HCEC 1CT (cell line): ENCODE measurements around the gene CTBP2.

Experiments used
- DNase-seq: peaks from one replicate; pipeline ENCODE4 v3.0.0-alpha.2; 2017

Gene CTBP2

GRCh38 chr10:125037145-125037877, 123.1 kb downstream of the CTBP2 start:
- DNase-seq, result peak; percentile 91

GRCh38 chr10:125035588-125036295, 124.6 kb downstream of the CTBP2 start:
- no peak for DNase-seq

GRCh38 chr10:125035136-125035535, 125.2 kb downstream of the CTBP2 start:
- DNase-seq, result peak; percentile 95

- DNase-seq, result peak; percentile 10
These were observed 125.7 kb downstream of the CTBP2 start for GRCh38 chr10:125034675-125035074.

GRCh38 chr10:125033146-125033924, 127.0 kb downstream of the CTBP2 start:
- no peak for DNase-seq

- no peak for DNase-seq
These were observed 127.8 kb downstream of the CTBP2 start for GRCh38 chr10:125032474-125033020.

GRCh38 chr10:125030567-125031197, 129.7 kb downstream of the CTBP2 start:
- DNase-seq, result no peak

- peak; percentile 48 for DNase-seq
These were observed 130.7 kb downstream of the CTBP2 start for GRCh38 chr10:125029584-125030242.

- peak; percentile 72 for DNase-seq
These were observed 132.2 kb downstream of the CTBP2 start for GRCh38 chr10:125027871-125028869.

GRCh38 chr10:125026974-125027735, 133.2 kb downstream of the CTBP2 start:
- DNase-seq, result no peak

- no peak for DNase-seq
These were observed 134.1 kb downstream of the CTBP2 start for GRCh38 chr10:125026036-125026931.

GRCh38 chr10:125025341-125025740, 135.0 kb downstream of the CTBP2 start:
- no peak for DNase-seq

- DNase-seq, result no peak
These were observed 135.7 kb downstream of the CTBP2 start for GRCh38 chr10:125024497-125025234.

- DNase-seq, result no peak
These were observed 136.4 kb downstream of the CTBP2 start for GRCh38 chr10:125023862-125024496.

GRCh38 chr10:125023255-125023654, 137.1 kb downstream of the CTBP2 start:
- DNase-seq, result no peak

GRCh38 chr10:125022671-125023070, 137.7 kb downstream of the CTBP2 start:
- no peak for DNase-seq

GRCh38 chr10:125021686-125022344, 138.5 kb downstream of the CTBP2 start:
- DNase-seq, result no peak
